B cell (primary cell): Measurements from ENCODE around the gene CYP1B1.

Source experiments
- CTCF ChIP-seq: fragments of 200-600 bp; IDR thresholded peaks from one replicate; pipeline ENCODE4 v1.8.0; 2022; ENCODE audit warnings: antibody characterized with exemption, mild to moderate bottlenecking
- EZH2 ChIP-seq: IDR thresholded peaks from 2 replicates; pipeline ENCODE4 v1.6.1; 2012; ENCODE audit warnings: borderline replicate concordance, low read depth, mild to moderate bottlenecking, moderate library complexity, low read length; ENCODE audit not compliant: insufficient read depth, poor library complexity, severe bottlenecking

GRCh38 chr2:38122344-38122743, 46.4 kb upstream of the CYP1B1 start:
- TF ChIP-seq CTCF (no peak), EZH2 (no peak)
